GM18502 (cell line): ENCODE measurements around the gene RHOB.

Experiments used
- ATAC-seq: cut with Tn5 transposase; IDR thresholded peaks from one replicate; pipeline ENCODE4 v1.9.1; 2021; ENCODE audit warnings: mild to moderate bottlenecking; ENCODE audit not compliant: unreplicated experiment, poor library complexity

The RHOB gene

DNA sequence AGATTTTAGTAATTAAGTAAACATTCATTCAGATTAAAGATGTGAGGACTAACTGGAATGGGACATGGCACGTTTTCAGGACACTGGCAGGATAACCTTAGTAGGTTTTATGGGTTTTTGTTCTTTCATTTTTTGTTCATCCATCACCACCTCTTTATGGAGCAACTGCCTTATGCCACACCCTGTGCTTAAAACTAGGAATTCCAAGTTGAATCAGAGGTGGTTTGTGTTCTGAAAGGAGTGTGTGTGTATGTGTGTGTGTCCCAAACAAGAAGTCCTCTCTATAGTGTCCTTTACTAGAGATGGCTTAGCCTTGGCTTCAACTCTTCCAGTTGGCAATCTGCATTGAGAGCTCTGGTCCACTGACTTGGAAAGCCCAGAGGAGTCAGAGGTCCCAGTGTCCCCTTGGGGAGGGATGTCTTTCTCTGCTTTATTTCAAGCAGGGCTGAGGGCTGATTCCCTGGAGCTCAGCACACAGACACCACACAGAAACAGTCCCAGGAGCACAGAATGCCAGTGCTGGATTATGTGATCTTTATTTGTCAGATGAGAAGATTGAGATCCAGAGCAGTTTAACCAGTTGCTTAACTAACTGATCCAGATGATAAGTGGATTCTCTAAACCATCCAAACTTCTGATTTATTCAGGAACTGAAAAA lies 25.2 kb downstream of the RHOB start:
- ATAC-seq, result no peak

GRCh38 chr2:20472569-20472968 lies 25.7 kb downstream of the RHOB start:
- ATAC-seq, result no peak

DNA sequence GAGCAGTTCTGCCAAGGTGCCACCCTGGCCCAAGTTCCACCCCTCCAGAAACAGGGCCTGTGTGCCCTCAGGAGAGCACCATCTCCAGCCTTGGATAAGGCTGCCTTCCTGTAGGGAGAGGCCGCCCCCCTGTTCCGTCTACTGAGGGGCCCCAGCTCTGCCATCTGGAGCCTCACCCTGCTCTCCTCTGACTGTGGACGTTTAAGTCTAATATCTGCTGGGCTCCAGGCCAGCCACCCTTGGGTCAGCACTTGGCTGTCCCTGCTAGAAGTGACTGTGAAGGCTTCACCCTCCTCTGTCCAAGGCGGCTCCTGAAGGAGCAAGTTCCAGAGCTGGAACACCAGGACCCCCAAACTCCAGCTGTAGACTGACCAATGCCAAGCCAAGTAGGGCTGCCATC lies 26.3 kb downstream of the RHOB start:
- ATAC-seq, result no peak

DNA sequence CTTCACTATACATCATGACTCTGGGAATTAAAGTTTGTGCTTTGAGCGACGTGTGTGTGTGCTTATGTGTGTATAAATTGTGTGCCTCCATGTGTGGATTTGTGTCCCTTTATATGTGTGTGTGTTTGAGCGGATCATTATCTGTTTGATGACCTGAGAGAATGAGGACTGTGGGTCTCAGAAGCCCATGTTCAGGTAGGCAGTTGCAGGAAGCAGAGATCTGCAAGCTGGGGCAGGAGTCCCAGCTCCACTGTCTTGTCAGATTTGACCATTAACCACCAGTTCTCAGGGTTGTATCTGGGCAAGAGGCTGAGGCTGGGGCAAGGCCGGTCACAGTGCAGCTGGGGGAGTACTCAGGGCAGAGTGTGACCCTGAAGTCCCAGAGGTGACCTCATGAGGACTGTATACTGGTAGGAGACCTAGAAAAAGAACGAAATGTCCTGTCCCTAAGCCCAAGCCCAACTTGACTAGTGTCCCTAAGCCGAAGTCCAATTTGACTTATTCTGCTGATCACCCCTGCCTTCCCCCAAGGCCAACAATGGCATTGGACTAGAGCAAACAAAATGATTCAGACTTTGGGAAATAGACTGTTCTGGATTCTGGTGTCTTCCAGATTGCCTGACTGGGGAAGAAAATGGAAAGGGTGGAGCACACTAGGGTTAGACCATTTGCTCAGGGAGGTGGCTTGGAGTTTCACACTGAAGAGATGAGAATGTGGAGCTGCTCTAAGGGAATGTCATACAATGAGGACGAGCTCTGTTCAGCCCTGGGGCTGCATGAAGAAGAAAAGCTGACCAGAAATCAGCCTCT lies 28.1 kb downstream of the RHOB start:
- ATAC-seq, result no peak

DNA sequence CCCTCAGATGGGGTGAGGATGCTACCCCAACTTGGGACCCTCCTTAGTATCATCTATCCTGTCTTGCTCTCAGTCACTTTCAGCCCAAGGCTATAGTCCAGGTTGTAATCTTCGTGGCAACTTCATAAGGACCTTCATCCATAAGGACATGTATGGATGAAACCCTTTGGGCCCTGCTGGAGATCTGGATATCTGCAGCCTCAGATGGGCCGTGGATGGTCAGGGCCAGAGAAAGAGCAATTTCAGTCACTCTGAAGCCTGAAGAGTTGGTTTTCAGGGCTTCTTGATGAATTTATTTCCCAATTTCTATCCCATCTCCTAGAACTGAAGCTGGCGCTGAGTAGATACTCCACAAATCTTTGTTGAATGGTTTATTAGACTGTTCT lies 28.7 kb downstream of the RHOB start:
- no peak for ATAC-seq

GRCh38 chr2:20476481-20476880 lies 29.6 kb downstream of the RHOB start:
- no peak for ATAC-seq

- ATAC-seq, result no peak
Observed at GRCh38 chr2:20476950-20477349, 30.1 kb downstream of the RHOB start.

DNA sequence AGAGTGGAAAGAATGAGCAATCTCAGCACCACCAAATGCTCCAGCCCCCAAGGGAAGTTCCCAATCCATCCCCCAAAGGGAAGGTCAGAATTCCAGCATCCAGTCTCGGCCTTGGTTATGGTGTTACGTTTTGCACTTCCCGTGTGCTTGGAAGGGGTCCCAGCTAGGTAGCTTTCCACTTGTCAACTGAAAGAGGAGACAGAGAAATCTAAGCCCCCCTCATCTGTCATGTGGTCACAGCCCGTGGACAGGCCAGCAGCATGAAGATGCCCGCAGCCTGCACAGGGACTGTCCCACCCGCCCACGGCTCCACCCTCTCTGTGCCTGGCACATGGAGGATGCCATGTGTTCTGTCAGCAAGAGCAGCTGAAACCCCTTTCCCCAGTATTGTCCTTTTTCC lies 32.1 kb downstream of the RHOB start:
- no peak for ATAC-seq

GRCh38 chr2:20479835-20480234 lies 33.0 kb downstream of the RHOB start:
- ATAC-seq, result no peak

DNA sequence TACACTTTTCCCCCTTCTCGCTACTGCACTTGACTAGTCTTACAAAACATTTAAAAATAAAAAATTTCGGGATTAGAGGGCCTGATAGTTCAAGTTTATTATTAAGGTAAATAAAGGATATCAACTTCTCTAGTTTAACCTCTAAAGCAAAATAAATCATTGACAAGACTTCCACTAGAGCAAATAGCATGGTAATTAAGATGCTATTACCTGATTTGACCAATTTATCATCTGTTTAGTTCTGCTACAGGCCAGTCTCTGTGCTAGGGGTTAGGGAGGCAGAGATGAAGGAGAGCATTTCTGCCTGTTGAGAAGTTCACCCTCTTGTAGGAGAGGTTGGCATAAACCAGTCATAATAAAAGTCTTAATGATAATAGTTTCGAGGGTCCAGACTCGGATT lies 34.0 kb downstream of the RHOB start:
- ATAC-seq, result no peak

DNA sequence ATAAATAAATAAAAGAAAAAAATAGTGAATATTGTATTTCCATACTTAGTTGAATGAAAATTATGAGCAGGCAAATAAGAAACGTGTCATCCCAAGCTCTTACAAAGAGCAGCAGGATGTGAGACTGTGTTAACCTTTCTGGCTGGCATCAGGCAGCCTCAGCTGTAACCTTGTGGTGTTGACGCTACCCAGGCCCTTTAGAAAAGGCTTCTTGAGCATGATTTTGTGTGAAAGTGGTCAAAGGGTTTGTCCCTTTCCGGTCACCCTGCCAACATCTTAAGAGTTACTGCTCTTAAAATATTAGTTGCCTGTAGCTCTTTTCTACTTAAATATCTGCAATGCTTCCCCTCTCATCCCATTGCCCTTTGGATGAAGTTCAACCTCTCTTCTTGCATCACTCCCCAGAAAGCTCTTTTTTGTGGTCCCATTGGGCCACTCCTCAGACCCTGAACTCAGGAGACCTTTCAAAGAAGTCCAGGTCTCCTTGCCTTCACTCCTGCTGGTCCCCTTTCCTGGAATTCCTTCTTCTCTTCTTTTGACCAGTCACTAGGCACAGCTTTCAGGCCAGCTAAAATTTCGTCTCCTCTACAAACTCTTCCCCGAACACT lies 35.0 kb downstream of the RHOB start:
- ATAC-seq, result no peak

- ATAC-seq, result no peak
Observed at GRCh38 chr2:20482725-20483124, 35.9 kb downstream of the RHOB start.

- no peak for ATAC-seq
Observed at GRCh38 chr2:20483194-20483895, 36.5 kb downstream of the RHOB start.

DNA sequence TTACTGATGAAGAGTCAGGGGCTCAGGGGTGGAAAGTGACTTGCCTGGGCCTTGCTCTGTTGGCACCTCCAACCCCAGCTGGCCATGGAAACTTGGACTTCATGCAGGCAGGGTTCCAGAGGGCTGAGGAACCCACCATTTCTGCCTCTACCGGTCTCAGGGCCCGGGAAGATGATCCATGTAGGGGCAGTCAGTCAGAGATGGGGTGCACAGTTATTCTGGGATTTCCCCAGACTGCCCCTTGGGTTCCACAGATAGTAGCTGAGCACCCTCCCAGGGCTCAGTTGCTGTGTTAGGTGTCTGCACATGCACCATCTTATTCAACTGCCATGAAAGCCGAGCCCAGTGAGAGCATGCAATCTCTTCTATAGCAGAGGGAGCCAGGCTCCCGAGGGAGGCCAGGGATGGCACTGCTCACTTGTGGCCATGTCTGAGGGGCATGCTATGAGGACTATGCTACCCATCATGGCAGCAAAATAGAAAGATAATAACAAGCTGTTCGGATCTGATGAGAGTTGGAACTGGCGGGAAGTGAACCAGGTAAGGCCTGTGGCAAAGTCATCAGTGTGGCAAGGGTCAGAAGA lies 37.3 kb downstream of the RHOB start:
- no peak for ATAC-seq

GRCh38 chr2:20484810-20485611 lies 38.1 kb downstream of the RHOB start:
- no peak for ATAC-seq

DNA sequence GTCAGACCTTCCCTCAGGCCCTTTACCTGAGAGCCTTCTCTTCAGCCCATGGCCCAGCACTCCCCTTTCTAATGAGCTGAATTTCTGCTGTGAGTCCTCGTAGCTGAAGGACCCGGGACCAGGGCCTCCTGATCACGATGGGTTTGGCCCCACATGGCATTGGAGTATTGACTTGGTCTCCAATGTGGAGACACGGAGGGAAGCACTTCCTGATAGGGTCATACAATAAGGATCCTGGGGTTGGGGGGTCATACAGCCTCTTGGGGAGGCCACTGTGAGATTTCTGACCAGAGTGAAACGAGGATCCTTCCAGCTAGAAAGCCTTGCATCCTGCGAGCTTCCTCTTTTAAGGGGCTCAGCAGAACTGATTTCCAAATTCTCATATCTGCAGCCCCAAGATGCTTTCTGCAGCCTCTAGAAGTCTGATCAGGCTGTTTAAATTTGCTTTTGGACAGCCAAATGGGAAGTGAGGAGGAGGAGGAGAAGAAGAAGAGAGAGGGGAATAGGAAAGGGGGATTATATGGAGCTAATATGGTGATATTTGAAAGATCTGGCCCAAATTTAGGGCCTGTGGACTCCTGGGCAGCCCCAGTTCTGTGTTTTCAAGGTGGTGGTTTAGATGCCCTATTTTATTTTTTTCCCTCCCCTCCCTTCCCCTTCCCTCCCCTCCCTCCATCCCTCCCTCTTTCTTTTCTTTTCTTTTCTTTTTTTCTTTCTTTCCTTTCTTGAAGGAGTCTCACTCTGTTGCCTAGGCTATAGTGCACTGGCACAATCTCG lies 38.9 kb downstream of the RHOB start:
- ATAC-seq, result no peak

- no peak for ATAC-seq
Observed at GRCh38 chr2:20486571-20486970, 39.7 kb downstream of the RHOB start.

- no peak for ATAC-seq
Observed at GRCh38 chr2:20487030-20487391, 40.1 kb downstream of the RHOB start.
